Body of pancreas (tissue), 4 donors: ENCODE data around the gene HOXD8.

Experiments used
- POLR2A ChIP-seq, 3 donors: fragments of 450-650 bp; IDR thresholded peaks; one replicate each; pipeline ENCODE4 v1.6.1; 2016; ENCODE audit warnings: antibody characterized with exemption in 3 of 3, mild to moderate bottlenecking in 2 of 3
- TF ChIP-seq, protein P1 (sequence below), 7 experiments: fragments of 450-650 bp in 4 of 7; fragments of 200-600 bp in 3 of 7; sonication (generic) in 3 of 7; IDR thresholded peaks; one replicate each; pipeline ENCODE4 v1.5.1; 2016 to 2019; ENCODE audit warnings: antibody characterized with exemption in 7 of 7

DNA sequence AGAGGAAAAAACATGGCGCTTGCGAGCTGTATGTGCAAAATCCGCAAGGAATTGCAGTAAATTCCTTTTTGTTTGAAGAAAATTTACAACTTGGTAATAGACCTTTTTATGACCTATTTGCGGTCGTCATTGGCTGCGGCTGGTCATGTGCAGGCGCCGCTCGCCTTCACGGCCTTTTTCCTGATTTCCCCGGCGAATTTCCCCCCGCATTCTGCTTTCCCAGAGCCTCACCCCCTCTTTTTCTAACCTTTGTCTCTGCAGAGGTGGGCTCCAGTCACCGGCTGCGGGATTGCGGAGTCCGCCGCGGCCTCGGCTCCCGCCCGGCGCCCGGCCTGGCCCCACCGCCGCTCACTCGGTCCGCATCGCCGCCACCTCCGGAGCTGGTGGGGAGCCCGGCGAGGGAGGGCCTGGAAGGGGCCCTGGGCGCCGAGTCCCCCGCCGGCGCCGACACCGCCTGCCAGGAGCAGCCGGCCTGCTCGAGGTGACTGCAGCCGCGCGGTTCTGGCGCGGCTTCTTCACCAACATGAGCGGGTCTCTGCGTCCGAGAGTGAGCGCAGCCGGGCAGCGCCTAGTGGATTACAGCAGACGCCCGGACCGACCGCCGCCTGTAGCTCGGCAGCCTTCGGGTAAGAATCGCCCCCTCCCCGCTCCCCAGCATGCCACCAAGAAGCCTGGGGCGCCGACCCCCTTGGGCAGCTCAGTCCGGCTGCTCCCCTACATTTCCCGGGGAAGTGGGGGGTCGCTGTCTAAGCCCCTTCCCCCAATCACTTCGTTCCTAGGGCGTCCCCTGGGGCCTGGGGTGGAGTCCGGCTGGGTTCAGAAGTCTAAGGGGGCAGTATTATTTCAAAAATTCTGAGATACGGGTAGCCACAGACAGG lies 7.1 kb downstream of the HOXD8 start:
- TF ChIP-seq, protein P1, sequence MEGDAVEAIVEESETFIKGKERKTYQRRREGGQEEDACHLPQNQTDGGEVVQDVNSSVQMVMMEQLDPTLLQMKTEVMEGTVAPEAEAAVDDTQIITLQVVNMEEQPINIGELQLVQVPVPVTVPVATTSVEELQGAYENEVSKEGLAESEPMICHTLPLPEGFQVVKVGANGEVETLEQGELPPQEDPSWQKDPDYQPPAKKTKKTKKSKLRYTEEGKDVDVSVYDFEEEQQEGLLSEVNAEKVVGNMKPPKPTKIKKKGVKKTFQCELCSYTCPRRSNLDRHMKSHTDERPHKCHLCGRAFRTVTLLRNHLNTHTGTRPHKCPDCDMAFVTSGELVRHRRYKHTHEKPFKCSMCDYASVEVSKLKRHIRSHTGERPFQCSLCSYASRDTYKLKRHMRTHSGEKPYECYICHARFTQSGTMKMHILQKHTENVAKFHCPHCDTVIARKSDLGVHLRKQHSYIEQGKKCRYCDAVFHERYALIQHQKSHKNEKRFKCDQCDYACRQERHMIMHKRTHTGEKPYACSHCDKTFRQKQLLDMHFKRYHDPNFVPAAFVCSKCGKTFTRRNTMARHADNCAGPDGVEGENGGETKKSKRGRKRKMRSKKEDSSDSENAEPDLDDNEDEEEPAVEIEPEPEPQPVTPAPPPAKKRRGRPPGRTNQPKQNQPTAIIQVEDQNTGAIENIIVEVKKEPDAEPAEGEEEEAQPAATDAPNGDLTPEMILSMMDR (IDR thresholded peaks at IDR 0.05) = no peak
- TF ChIP-seq POLR2A (IDR thresholded peaks at IDR 0.05) = no peak
